Hematopoietic multipotent progenitor cell treated with erythropoietin and hydrocortisone succinate and interleukin-3 and kit ligand, for 6 days (in vitro differentiated cells): ENCODE measurements around the gene TMEM164.
A peak's percentile ranks its signal among the peaks of the same experiment; 100 is the strongest.

Experiments used
- DNase-seq: peaks from one replicate; pipeline ENCODE4 v3.0.0-alpha.2; 2015

Gene TMEM164

DNA sequence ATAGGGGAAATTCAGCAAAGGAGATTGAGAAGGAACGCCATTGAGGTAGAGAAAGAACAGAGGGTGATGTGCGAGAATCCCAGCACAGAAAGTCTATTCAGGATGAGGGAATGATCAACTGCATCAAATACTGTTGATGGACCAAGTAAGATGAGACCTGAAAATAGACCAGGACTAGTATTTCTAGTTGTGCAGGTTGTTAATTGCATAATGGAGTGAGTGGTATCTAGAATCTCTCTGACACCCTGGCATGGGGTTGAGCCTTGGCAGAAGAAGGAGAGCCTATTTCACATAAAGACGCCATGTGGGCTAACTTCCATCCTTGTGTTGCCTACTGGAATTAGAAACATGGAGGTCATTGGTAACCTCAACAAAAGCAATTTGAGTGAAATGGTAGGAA lies 135.6 kb downstream of the TMEM164 start:
- no peak for DNase-seq

DNA sequence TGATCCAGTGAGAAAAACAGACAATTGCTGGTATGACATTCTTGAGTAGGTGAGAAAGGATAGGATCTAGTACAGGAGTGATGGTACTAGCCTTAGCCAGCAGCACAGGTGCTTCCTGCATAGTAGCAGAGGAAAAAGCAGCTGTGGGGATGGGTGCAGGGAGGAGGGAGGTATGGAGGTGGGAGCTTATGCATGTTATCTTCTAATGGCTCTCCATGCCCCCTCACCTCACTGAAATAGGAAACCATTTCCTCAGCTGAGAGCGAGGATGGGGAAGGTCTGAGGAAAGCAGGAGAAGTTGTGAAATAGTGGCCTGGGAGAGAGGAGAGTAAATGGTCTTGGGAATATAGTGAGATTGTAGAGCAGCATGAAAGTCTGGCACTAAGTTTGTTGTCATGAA lies 136.3 kb downstream of the TMEM164 start:
- DNase-seq = no peak

DNA sequence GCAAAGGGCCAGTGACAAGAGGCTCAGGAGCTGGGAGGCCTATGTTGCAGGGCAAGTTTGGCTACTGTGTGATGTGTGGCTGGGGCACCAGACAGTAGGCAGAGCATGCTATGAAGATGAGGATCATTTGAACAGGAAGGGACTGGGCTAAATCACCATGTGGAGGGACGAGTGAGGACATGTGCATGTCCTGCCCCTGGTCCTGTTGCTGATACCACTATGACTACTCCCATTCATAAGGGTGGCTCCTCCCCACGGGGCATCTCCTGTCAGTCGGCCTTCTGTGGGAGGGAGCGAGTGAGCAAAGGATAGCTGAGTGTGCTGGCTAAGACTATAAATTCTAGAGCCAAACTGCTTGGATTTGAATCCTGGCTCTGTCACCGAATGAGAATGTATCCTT lies 139.2 kb downstream of the TMEM164 start:
- DNase-seq = no peak

DNA sequence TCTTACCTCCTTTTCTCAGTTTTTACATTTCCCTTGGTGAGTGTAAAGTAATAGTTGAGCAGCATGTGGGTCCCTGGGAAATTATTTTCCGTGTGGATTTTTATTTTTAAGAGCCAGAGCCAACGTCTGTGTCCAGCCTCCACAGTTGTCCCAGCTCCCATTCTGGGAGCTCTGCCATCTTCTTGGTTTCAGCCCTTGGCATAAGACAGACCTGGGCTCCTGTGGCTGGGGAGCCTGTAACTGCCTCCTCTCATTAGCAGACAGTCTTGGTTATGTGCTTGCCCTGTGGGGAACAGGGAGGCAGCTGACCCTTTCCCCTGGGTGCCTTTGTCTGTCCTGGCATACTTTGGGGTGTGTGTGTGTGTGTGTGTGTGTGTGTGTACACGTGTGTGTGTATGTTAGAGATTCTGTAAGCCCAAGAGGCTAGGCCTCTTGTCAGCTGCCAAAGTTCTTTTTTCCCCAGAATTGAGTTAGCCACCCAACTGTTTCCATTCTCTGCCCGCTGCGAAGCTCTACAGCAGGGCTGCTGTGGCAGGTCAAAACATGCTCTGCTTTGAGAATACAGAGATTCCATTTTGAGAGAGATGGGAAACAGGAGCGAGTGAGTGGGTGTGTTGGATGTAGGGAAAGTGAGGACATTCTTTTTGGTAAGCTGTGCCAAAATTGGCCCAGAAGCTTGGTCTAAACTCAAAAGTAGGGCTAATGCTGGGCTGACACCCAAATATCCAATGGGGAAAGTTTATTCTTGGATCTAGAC lies 140.7 kb downstream of the TMEM164 start:
- DNase-seq = no peak

DNA sequence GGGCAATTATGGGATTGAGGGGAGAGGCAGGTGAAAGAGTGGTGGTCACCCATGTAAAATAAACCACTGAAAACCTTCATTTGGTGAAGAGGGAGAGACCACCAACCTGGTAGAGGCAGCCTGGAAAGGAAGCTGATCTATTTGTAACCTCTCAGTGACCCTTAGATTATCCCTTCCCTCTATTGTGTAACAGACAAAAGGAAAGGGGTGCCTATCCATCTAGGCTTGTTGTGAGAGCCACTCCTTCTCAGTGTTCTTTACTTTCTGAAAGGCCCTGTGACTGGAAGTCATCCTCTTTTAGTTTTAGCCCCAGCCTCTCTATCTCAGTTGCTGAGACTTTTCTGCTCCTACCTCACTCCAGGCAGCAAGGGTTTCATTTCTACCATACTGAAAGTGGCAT lies 142.4 kb downstream of the TMEM164 start:
- no peak for DNase-seq

DNA sequence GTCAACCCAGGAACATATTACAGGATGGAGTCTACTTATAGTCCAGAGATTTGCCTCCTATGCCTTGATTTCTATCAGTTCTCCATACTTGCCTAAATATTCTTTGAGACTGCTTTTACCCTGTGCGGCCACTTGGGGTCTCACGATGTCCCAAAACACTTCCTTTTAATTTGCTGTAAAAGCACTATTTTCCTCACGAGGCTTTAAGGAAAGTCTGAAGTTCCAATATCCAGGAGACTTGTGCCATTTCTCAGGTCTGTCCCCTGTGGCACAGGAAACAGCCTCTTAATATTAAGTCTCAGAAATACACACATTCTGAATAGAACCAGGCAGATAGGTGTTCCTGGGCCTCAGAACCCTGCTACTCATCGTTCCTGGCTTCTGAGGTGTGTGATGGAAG lies 142.9 kb downstream of the TMEM164 start:
- DNase-seq = peak; percentile 45

DNA sequence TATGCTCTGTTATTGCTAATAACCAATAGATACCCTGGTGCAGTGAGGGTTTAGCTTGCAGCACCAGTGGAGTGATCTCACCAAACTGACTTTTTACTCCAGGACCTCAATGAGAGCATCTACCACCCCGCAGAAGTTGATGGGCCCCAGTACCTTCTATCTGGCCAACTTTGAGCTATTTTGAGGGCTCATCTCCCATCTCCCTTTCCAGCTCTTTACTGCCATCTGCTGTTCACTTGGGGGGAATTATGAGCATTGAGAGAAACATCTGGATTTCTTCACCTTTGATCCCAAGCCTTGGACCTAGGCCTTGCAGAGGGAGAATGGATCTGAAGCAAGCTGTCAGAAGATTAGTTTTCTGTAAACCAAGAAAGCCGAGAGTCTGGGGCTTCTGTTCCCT lies 143.6 kb downstream of the TMEM164 start:
- peak; percentile 70 for DNase-seq

DNA sequence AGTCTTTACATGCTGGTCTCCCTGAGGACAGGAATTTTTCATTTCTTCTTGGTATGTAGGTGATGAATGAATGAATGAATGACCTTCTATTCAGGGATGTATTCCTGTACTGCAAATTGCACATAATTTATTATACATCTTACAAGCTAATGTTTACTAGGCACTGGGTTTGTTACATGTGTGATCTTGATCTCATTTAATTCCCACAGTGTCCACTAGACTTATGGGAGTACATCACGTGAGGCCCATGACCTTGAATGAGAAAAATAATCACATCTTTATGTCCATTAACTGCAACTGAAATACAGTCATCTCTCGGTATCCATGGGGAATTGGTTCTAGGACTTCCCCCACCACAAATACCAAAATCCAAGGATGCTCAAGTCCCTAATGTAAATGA lies 150.3 kb downstream of the TMEM164 start:
- no peak for DNase-seq

DNA sequence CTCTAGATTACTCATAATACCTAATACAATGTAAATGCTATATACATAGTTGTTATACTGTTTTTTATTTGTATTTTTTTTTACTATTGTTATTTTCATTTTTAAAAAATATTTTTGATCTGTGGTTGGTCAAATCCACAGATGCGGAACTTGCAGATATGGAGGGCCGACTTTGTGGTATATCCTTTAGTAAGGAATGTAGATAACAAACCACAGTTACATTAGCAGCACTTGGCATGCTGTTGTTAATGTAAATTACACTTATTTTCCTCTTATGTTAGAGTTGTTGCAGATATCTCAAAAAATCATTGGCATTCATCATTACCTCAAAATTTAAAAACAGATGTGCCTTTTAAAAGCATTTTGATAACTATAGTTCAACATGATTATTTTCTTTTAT lies 151.0 kb downstream of the TMEM164 start:
- DNase-seq = peak; percentile 66

DNA sequence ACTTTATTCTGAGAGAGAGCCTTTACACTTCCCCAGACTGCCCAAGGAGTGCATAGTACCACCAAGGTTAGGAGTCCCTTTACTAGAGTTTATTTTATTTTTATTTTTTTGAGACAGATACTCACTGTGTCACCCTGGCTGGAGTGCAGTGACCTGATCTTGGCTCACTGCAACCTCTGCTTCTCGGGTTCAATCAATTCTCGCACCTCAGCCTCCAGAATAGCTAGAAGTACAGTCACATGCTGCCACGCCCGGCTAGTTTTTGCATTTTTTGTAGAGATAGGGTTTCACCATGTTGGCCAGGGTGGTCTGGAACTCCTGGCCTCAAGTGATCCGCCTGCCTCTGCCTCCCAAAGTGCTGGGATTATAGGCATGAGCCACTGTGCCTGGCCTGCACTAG lies 151.4 kb downstream of the TMEM164 start:
- peak; percentile 33 for DNase-seq

DNA sequence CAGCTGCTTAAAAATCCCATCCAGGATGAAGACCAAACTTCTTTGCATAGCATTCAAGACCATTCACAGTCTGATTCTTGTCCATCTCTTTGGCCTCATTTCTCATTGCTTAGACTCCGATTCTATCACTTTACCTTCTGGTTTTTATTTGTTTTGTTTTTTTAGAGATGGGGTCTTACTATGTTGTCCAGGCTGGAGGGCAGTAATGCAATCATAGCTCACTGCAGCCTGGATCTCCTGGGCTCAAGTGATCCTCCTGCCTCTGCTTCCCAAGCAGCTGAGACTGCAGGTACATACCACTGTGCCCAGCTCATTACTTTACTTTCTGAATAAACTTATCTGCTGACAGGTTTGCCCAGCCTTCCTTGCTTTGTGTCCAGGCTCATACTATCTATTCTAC lies 152.8 kb downstream of the TMEM164 start:
- DNase-seq = no peak

DNA sequence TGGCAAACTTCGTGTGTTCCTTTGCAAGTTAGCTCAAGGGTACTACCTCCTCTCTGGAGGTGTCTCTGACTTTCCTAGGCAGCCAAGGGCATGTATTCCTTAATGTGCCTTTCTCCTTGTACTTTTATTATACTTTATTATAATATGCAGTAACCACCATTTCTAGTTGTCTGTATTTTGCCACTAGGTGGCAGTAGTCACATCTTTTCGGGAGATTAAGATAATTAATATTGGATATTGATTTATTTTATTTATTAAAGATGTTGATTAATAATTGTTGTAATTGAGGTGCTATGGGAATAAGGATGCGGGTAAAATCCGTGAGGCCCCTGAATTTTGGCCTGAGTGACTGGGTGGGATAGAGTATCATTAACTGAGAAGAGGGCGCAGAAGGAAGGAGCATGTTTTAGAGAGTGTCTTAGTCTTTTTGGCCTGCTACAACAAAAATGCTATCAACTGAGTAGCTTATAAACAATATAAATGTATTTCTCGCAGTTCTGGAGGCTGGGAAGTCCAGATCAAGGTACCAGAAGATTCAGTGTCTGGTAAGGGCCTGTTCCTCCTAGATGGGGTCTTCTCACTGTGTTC lies 153.3 kb downstream of the TMEM164 start:
- DNase-seq = no peak

DNA sequence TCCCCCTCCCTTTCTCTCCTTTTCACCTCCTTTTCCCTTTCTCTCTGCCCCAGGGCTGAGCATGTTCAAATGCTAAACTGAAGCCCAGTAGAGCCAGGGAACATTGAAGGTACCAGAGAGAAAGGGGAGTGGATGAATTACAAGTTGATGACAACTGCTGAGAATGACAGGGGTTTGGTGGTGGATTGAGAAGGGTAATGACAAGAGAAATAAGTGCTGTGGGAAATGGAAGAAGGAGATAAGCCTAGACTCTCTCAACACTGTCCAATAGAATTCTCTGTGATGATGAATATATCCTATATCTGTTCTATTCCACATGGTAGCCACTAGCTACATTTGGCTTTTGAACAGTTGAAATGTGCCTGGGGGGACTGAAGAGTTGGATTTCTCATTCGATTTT lies 154.5 kb downstream of the TMEM164 start:
- DNase-seq = no peak

DNA sequence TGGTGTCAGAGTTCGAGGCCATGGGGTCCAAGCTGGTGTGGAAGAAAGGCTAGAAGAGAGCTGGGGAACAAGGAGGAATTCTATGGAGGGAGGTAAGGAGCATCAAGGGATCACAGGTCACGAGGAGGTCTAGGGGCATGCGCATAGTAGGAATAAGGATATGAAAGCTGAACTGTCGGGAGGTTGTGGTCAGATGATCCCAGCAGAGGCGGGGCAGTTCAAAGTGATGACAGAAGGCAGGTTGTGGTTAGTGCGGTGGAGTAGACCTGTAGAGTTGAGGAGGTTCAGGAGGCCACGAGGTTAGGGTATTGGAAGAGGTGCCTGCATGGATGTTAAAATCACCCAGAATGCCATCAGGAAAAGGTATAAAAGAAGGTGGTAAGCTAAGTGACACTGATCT lies 156.3 kb downstream of the TMEM164 start:
- no peak for DNase-seq

DNA sequence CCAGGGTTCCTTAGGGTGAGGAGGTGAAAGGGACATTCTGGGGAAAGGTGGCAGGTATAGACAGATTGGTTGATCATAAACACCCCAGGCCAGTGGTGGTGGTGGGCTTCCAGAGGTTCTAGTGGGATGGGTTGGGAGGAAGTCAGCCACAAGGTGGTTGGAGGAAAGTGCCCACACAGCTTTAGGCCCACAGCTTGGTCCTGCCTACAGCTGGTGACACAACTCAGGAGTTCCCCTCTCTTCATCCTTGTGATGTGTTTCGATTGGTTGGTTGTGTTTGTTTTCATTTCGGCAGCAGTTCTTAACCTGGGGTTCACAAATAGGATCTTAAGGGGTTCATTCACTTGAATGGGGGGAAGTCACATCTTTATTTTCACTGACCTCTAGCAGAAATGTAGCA lies 157.0 kb downstream of the TMEM164 start:
- no peak for DNase-seq

DNA sequence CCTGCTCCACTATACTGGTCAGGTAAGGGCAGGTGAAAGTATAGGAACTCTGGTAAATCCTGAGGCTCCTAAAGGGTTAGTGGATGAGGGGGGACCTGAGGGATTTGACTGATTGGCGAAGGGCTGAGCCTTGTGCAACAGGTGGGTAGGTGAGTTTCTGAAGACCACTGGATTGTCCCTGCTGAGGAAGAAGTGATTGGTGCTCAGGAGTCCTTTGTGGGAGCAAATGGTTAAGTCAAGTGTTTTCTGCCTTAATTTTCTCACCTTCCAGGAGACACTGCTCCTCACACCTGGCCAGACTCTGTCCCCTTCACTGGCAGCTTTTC lies 158.4 kb downstream of the TMEM164 start:
- no peak for DNase-seq

DNA sequence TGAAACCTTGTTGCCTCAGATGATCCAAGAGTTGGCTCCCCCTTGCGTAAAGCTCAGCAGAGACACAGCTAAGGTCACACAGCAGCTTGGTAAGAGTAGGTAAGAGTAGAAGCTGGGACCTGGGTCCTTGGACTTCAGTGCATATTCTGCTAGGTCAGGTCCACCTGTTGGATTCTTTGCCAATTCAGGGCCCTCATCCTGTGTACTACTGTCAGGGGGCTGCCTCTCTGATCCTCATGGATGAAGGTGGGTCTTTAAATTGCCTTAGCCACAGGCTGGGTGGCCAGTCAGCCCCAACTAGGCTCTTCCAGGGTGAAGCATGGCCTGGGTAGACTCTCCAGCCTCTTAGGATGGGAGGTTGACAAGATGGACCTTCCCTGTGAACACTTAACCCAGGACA lies 159.2 kb downstream of the TMEM164 start:
- no peak for DNase-seq

DNA sequence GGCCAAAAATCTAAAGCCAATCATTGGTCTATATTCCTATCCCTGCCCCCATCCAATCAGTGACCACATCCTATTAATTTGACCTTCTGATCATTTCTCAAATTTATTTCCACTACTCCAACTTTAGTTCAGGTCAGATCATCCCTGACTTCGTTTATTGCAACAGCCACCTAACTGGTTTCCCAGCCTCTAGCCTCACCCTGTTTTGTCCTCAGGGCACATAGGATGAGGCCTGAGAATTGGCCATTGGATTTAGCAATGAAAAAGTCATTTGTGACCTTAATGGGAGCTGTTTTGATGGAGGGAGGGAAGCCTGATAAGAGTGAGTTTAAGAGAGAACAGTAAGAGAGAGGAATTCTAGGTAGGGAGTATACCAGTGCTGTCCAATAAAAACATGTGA lies 160.0 kb downstream of the TMEM164 start:
- DNase-seq = no peak

DNA sequence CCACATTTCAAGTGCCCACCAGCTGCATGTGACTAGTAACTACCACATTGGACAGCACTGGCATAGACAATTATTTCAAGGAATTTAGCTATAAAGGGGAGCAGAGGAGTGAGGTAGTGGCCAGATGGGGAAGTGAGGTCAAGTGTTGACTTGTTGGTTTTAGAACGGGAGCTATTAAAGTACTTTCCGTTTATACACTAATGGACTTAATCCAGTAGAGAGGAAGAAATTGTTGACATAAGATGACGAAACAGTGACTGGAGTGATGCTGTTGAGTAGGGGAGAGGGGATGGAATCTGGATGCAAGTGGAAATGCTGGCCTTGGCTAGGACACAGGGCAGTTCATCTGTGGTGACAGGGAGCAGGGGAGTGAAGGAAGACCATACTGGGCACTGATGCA lies 160.6 kb downstream of the TMEM164 start:
- DNase-seq = no peak

DNA sequence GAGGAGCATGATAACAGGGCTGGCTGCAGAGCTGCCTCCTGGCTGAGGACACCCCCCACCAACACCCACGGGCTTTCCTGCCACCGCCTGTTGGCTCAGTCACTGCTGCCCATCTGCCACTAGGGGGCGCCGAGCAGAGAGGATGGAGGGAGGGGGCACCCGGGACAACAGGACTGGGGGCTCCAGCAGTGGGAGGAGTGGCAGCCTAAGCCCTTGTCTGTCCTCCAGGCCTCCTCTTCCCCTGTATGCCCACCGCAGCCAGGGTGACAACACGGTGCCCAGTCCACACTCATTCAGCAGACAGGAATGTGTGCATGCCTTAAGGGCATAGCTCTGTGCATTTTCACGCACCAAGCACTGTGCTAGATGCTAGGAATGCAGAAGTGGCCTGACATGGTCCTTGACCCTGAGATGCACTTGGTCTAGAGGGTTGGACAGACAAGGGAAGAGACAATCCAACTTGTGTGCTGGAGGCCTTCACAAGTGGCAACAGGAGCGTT lies 165.1 kb downstream of the TMEM164 start:
- peak; percentile 75 for DNase-seq

DNA sequence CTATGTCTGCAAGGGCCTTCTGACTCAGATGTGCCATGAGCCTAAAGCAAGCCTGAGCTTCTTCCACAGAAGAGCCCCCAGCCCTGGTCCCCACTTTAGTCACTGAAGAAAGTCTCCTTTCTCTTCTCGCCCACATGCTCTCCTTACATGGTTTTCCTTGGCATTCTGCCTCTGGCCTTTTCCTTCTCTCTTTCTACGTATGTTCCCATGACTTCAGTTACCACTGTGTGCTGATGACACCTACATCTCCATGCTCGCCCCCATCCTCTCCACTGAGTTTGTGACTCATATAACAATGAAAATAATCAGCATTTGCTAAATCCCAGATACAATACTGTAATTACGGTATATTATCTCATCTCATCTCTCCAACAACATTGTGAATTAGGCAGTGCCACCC lies 165.7 kb downstream of the TMEM164 start:
- DNase-seq = no peak

DNA sequence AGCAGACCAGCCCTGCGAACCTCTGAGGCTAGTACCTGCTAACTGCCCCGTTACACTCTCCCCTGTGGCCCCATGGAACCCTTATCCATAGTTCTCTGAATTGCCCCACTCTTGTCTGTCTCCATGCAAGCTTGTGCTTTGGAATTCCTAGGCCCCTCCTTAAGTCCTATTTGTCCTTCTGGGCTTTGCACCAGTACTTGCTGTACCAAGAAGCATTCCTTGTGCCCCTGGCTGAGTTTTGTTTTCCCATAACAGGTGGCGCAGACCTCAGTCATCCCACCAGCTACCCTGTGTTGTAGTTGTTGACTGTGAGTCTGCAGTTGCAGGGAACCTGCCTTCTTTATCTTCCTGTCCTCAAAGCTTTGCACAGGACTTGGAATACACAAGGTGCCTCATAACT lies 167.1 kb downstream of the TMEM164 start:
- DNase-seq = no peak

DNA sequence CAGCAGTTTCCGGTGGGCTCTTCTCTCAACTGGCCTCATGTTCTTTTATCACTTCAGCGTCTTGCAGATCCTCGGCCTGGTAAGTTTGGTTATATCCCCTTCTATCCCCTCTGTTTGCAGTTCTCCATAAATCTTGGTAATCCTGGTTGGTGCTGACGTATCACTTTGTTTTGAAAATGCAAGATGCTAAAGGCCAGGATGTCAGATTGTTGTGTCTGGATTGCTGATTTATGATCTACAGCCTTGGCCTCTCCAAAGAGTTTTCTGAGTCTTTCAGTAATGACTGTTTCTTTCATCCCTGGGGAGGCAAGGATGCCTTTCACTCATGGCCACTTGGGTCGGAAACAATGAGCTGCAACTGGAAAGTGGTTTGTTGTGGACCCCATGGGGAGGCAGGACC lies 168.5 kb downstream of the TMEM164 start:
- no peak for DNase-seq

DNA sequence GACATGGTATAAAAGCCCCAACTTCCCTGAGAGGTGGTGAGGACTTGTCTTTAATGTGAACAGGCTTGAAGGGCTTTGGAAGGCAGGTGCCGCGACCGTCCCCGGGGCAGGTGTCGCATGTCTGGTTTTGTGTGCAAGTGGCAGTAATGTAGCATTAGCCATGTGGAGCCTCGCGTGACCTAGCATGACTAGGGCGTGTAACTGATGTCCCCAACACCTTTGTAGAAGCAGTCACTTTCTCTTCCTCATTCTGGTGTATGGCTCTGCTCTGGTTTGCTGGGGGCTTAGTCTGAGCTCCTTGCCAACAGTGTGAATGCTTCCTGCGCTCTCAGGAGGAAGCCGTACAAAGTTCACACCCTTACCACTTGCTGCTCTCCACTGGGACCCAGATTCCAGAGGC lies 169.3 kb downstream of the TMEM164 start:
- no peak for DNase-seq
